Heart left ventricle (tissue), 13 donors: ENCODE measurements around the gene MLLT3.

Source experiments
- POLR2A ChIP-seq, 2 donors: fragments of 450-650 bp; IDR thresholded peaks; one replicate each; pipeline ENCODE4 v1.6.1; 2017; ENCODE audit warnings: antibody characterized with exemption in 2 of 2, mild to moderate bottlenecking in 2 of 2, moderate library complexity in 2 of 2
- TF ChIP-seq, protein P1 (sequence below), 12 donors: fragments of 200-600 bp; sonication (generic) in 4 of 12; IDR thresholded peaks; one replicate each; pipeline versions ENCODE4 v1.5.0 to v1.8.0; 2018 to 2022; ENCODE audit warnings: antibody characterized with exemption in 12 of 12, mild to moderate bottlenecking in 5 of 12
- donor health status: ischemic (EF 13 %, LVEDD 7.1; RV severe dilation, severe dysfunction).
- donor health status: DM: no; HTN: yes; CAD: no.
- donor health status: DM: no; HTN: no; CAD: no.
- donor health status: ischemic (EF 25% LVEDD 6.9; RV normal size, moderate dysfunction).
- donor health status: ischemic (EF 25% LVEDD 5.7; RV mildly dilated, moderate dysfunction).
- donor health status: ischemic (EF 35%, LVEDD 5.7; RV mildly dilated, moderate dysfunction).
- donor health status: nonischemic (EF 11% LVEDD 7.7; RV severe dilation, severe dysfunction).
- donor health status: DM: yes; HTN: yes; CAD: no.
- donor health status: PGD.
- donor health status: ischemic (EF 29% LVEDD 5.4; RV normal size, mild dysfunction).
- donor health status: nonischemic (EF 23%, LVEDD 6.1; RV moderate dilation, normal function).

DNA sequence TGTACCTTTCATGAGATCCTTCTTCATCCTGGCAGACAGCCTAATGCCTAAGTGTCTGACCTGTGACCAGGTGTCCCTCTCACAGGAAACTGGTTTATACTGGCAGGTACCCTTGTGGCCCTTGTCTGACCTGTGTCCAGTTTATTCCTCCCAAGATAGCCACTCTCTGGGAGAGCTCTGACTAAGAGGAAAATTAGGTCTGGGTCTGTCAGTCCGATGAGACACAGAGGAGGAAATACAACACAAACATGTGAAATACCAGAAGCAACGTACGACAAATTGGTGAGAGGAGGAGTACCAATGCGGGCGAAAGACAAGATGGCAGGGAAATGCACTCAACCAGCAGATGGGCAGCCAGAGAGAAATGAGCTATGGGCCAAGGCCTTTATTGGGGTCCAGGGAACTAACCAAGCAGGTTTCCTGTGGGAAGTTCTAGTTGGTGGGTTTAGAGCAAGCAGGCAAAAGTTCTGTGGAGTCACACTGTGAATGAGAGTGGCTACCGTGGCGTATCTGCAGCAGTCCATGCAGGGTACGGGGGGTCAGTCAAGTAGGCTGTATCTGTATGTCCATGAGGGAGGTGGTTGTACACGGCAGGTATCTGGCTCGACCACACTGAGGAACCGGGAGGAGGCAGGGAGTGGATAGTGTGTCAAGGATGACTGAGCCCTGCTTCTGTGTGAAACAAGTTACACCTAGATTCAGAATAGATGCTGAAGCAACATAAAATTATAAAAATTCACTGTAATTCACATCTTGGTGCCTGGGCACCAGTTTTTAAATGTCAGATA, 109.0 kb downstream of the MLLT3 start:
- TF ChIP-seq, protein P1, sequence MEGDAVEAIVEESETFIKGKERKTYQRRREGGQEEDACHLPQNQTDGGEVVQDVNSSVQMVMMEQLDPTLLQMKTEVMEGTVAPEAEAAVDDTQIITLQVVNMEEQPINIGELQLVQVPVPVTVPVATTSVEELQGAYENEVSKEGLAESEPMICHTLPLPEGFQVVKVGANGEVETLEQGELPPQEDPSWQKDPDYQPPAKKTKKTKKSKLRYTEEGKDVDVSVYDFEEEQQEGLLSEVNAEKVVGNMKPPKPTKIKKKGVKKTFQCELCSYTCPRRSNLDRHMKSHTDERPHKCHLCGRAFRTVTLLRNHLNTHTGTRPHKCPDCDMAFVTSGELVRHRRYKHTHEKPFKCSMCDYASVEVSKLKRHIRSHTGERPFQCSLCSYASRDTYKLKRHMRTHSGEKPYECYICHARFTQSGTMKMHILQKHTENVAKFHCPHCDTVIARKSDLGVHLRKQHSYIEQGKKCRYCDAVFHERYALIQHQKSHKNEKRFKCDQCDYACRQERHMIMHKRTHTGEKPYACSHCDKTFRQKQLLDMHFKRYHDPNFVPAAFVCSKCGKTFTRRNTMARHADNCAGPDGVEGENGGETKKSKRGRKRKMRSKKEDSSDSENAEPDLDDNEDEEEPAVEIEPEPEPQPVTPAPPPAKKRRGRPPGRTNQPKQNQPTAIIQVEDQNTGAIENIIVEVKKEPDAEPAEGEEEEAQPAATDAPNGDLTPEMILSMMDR (IDR thresholded peaks at IDR 0.05), result no peak
- no peak for TF ChIP-seq POLR2A (IDR thresholded peaks at IDR 0.05)
